ENCODE results near the gene PPIL1.
"Not testable (repeated sequence)": the region's sequence is repeated elsewhere in the genome, so short reads cannot be mapped to it uniquely, and the experiment has no call there.

PPIL1 gene

GRCh38 chr6:36817176-36817817 lies 57.3 kb downstream of the PPIL1 start:
- no peak for DNase-seq (ENCODE audit: low read depth in 1 of 2, low spot score in 1 of 2)

- no peak for DNase-seq (ENCODE audit: low read depth in 1 of 2, low spot score in 1 of 2)
These were observed 58.5 kb downstream of the PPIL1 start for GRCh38 chr6:36815962-36816735.

- no peak for DNase-seq (ENCODE audit: low read depth in 1 of 2, low spot score in 1 of 2)
These were observed 60.4 kb downstream of the PPIL1 start for GRCh38 chr6:36814249-36814648.

GRCh38 chr6:36813526-36813925 lies 61.1 kb downstream of the PPIL1 start:
- DNase-seq (ENCODE audit: low read depth in 1 of 2, low spot score in 1 of 2), result no peak

- not testable (repeated sequence) for DNase-seq (ENCODE audit: low read depth in 1 of 2, low spot score in 1 of 2)
These were observed 61.6 kb downstream of the PPIL1 start for GRCh38 chr6:36813047-36813446.

- no peak for DNase-seq (ENCODE audit: low read depth in 1 of 2, low spot score in 1 of 2)
These were observed 64.4 kb downstream of the PPIL1 start for GRCh38 chr6:36809941-36810803.

- no peak for DNase-seq (ENCODE audit: low read depth in 1 of 2, low spot score in 1 of 2)
These were observed 65.4 kb downstream of the PPIL1 start for GRCh38 chr6:36809156-36809555.

- no peak for DNase-seq (ENCODE audit: low read depth in 1 of 2, low spot score in 1 of 2)
These were observed 66.0 kb downstream of the PPIL1 start for GRCh38 chr6:36808634-36809033.

GRCh38 chr6:36807750-36808149 lies 66.9 kb downstream of the PPIL1 start:
- no peak for DNase-seq (ENCODE audit: low read depth in 1 of 2, low spot score in 1 of 2)

GRCh38 chr6:36807143-36807542 lies 67.5 kb downstream of the PPIL1 start:
- no peak for DNase-seq (ENCODE audit: low read depth in 1 of 2, low spot score in 1 of 2)

- no peak for DNase-seq (ENCODE audit: low read depth in 1 of 2, low spot score in 1 of 2)
These were observed 68.7 kb downstream of the PPIL1 start for GRCh38 chr6:36805917-36806316.

GRCh38 chr6:36805096-36805797 lies 69.4 kb downstream of the PPIL1 start:
- no peak for DNase-seq (ENCODE audit: low read depth in 1 of 2, low spot score in 1 of 2)

All from activated T-helper 1 cell treated with anti-CD3 and anti-CD28 coated beads, Interleukin-2, amount 50 U/mL, for 16 hours (primary cell).